Erythroblast (primary cell): ENCODE measurements around the gene OR51E1.

Source experiments
- GATA1 ChIP-seq: IDR thresholded peaks from 2 replicates; pipeline ENCODE4 v1.6.1; 2011; ENCODE audit warnings: low read depth, mild to moderate bottlenecking, control low read depth, low read length, moderate library complexity
- POLR2A ChIP-seq: IDR thresholded peaks from 2 replicates; pipeline ENCODE4 v1.6.1; 2011; ENCODE audit warnings: mild to moderate bottlenecking, low read length

DNA sequence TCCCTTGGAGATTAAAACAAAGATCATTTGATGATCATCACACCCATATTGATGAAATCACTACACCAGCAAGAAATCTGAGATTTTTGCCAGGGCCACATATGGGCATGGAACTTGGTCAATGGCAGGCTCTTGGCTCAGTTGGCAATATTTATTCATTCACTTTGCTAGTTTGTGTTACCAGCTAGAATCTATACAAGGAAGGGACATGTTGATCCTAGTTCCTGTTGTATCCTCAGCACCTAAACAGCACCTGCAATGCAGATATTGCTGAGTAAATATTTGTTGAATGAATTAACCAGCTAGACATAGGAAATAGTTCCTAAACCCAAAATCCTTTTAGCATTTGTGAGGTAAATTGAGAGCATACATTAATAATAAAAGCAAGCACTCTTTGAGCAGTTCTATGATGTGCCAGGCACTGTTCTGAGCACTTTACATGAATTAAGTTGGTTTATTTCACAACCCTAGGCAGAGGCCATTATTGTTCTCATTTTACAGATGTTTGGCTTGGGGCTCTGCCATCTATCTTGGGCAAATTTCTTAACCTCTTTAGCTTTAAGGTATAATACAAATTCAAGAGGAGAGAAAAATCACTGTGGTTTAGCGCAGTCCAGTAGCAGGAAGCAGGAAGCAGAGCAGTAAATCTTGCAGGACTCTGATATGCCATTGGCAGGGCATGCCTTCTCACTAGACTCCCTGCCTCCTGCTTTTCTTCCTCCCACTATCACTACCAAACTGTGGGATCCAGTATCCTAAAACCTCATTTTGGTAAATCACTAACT is 37.4 kb upstream of the OR51E1 start:
- TF ChIP-seq POLR2A (no peak), GATA1 (no peak)
